GM12878 (cell line): ENCODE results near the gene CHPT1. TPM values are rescaled to one million over a fixed set of nuclear protein-coding genes. Genes with fewer than 3 reads are reported as not detected.

Experiments
- ATAC-seq: fragments of 200-7000 bp; cut with Tn5 transposase; 3 replicates; pipeline ENCODE4 v1.9.1; 2020; ENCODE audit warnings: mild to moderate bottlenecking, moderate library complexity
- BruUV-seq: library from RNA; stranded (reverse); fragments of 400-500 nt; replicated peaks from 2 replicates; lab custom pipeline; 2021; lab: Mats Ljungman, UMichigan
- CTCF ChIA-PET: fragments of 300-600 bp; sonication (Branson Sonifier 250); formaldehyde crosslinking; extraction: SDS; loops from one replicate; lab custom pipeline; 2021; ENCODE audit warnings: inconsistent platforms; lab: Yijun Ruan, JAX
- POLR2A ChIA-PET: fragments of 350-600 bp; formaldehyde crosslinking; extraction: SDS; loops from one replicate; lab custom pipeline; 2021; ENCODE audit warnings: inconsistent platforms; lab: Charles Lee
- RAD21 ChIA-PET: fragments of 300-600 bp; sonication (Branson Sonifier 250); formaldehyde crosslinking; loops from one replicate; lab custom pipeline; 2023; ENCODE audit warnings: antibody characterized with exemption; ENCODE audit not compliant: unreplicated experiment; lab: Charles Lee
- SMC1A ChIA-PET: fragments of 300-600 bp; sonication (Branson Sonifier 250); formaldehyde crosslinking; loops from one replicate; lab custom pipeline; 2023; ENCODE audit not compliant: unreplicated experiment, uncharacterized antibody; lab: Charles Lee
- DNase-seq: peaks from one replicate; pipeline ENCODE4 v3.0.0-alpha.2; 2011; ENCODE audit warnings: low read depth, low spot score
- FAIRE-seq: peaks from 3 replicates; lab custom pipeline; 2011; peaks lifted over from hg19 to GRCh38; lab: Jason Lieb, UNC
- H2AFZ ChIP-seq: 2 replicates; pipeline ENCODE4 v1.6.0; 2011; ENCODE audit warnings: low read depth, low read length, control low read depth; ENCODE audit not compliant: control insufficient read depth
- H3K27ac ChIP-seq: 2 replicates; pipeline ENCODE4 v1.5.1; 2011; ENCODE audit warnings: control low read depth; ENCODE audit not compliant: control insufficient read depth, insufficient read depth
- H3K27me3 ChIP-seq, 2 experiments: replicated peaks in 1 of 2; 2 replicates each; pipeline versions ENCODE4 v1.6.0 to v1.6.1; 2011; ENCODE audit warnings: low read length in 1 of 2; ENCODE audit not compliant: control insufficient read depth in 2 of 2, insufficient read depth in 2 of 2
- H3K36me3 ChIP-seq, 2 experiments: 2 replicates each; pipeline ENCODE4 v1.5.1; 2011; ENCODE audit warnings: low read length in 1 of 2; ENCODE audit not compliant: control insufficient read depth in 2 of 2, insufficient read depth in 2 of 2
- H3K4me1 ChIP-seq: 2 replicates; pipeline ENCODE4 v1.6.1; 2011; ENCODE audit warnings: mild to moderate bottlenecking, low read length, moderate library complexity, mixed read lengths; ENCODE audit not compliant: control insufficient read depth, insufficient read depth
- H3K4me2 ChIP-seq: 2 replicates; pipeline ENCODE4 v1.6.0; 2011; ENCODE audit warnings: control low read depth; ENCODE audit not compliant: control insufficient read depth, insufficient read depth
- H3K4me3 ChIP-seq: fragments of 200-600 bp; sonication (generic); 2 replicates; pipeline ENCODE4 v1.5.1; 2016
- H3K79me2 ChIP-seq: 2 replicates; pipeline ENCODE4 v1.6.0; 2011; ENCODE audit warnings: low read length; ENCODE audit not compliant: control insufficient read depth, insufficient read depth
- H3K9ac ChIP-seq: 2 replicates; pipeline ENCODE4 v1.8.0; 2011; ENCODE audit warnings: low read length, control low read depth, mixed read lengths; ENCODE audit not compliant: control insufficient read depth, insufficient read depth
- H3K9me3 ChIP-seq: replicated peaks from 3 replicates; pipeline ENCODE4 v1.5.1; 2011; ENCODE audit warnings: mild to moderate bottlenecking, low read length; ENCODE audit not compliant: control insufficient read depth, insufficient read depth
- H4K20me1 ChIP-seq: 2 replicates; pipeline ENCODE4 v1.6.0; 2011; ENCODE audit not compliant: control insufficient read depth, insufficient read depth
- ATF7 ChIP-seq: fragments of 450-650 bp; IDR thresholded peaks from 2 replicates; pipeline ENCODE4 v1.6.1; 2016; ENCODE audit warnings: low read depth, mild to moderate bottlenecking
- CHD1 ChIP-seq: IDR thresholded peaks from 2 replicates; pipeline ENCODE4 v1.6.1; 2012; ENCODE audit warnings: low read depth, low read length, improper control_type of control experiment
- EP300 ChIP-seq, 2 experiments: fragments of 150-350 bp in 1 of 2; IDR thresholded peaks; 2 replicates each; pipeline ENCODE4 v1.6.1; 2011 to 2012; ENCODE audit warnings: low read depth in 2 of 2, low read length in 2 of 2, borderline replicate concordance in 1 of 2, improper control_type of control experiment in 1 of 2, inconsistent platforms in 1 of 2; ENCODE audit not compliant: control insufficient read depth in 1 of 2
- FOXK2 ChIP-seq: fragments of 450-650 bp; IDR thresholded peaks from 2 replicates; pipeline ENCODE4 v1.6.1; 2017; ENCODE audit warnings: mild to moderate bottlenecking, moderate library complexity
- JUND ChIP-seq: IDR thresholded peaks from 2 replicates; pipeline ENCODE4 v1.6.1; 2012; ENCODE audit warnings: low read depth, mild to moderate bottlenecking, low read length, improper control_type of control experiment, moderate library complexity
- NFXL1 ChIP-seq: fragments of 450-650 bp; IDR thresholded peaks from 2 replicates; pipeline ENCODE4 v1.6.1; 2017; ENCODE audit warnings: antibody characterized with exemption, mild to moderate bottlenecking, borderline replicate concordance
- NRF1 ChIP-seq: conservative IDR thresholded peaks from 2 replicates; pipeline ENCODE4 v1.6.1; 2011; ENCODE audit warnings: mild to moderate bottlenecking, low read depth, low read length, improper control_type of control experiment
- POLR2A ChIP-seq: IDR thresholded peaks from 2 replicates; pipeline ENCODE4 v1.6.1; 2011; ENCODE audit warnings: low read depth, mild to moderate bottlenecking, low read length
- SREBF1 ChIP-seq: IDR thresholded peaks from 2 replicates; pipeline ENCODE4 v1.6.1; 2012; ENCODE audit warnings: mild to moderate bottlenecking, low read length
- YBX1 ChIP-seq: fragments of 450-650 bp; IDR thresholded peaks from 2 replicates; pipeline ENCODE4 v1.6.1; 2016; ENCODE audit warnings: antibody characterized with exemption
- ZNF217 ChIP-seq: fragments of 450-650 bp; IDR thresholded peaks from 2 replicates; pipeline ENCODE4 v1.6.1; 2017; ENCODE audit warnings: antibody characterized with exemption, mild to moderate bottlenecking
- WGBS: methylation state at CpG from one replicate; pipeline ENCODE4 v1.1.6; 2016; ENCODE audit warnings: low lambda C conversion rate; ENCODE audit not compliant: insufficient replicate concordance, insufficient coverage; ENCODE audit errors: missing lambda C conversion rate; 5-methylcytosine and 5-hydroxymethylcytosine counted together
- in situ Hi-C: fragments of 300-500 bp; cut with MboI; formaldehyde crosslinking; loops from 9 replicates; pipeline ENCODE4 v1.14.3; 2018; ENCODE audit warnings: mixed read lengths
- intact Hi-C: fragments of 100-400 bp; cut with micrococcal nuclease; formaldehyde crosslinking; loops from one replicate; pipeline ENCODE4 v1.14.2; 2022; ENCODE audit not compliant: unreplicated experiment
- polyA plus RNA-seq, 11 experiments: library from polyadenylated mRNA; depleted of rRNA in 4 of 11; unstranded in 6 of 11; stranded (reverse) in 5 of 11; fragments of >200 nt; fragmentation: Nextera tagmentation in 4 of 11; fragmentation: Illumina TruSeq in 1 of 11; extraction: Ambion mirVana in 4 of 11; extraction: Trizol in 1 of 11; gene quantifications; 1 replicate in 1 of 11; 2 replicates in 10 of 11; pipeline versions ENCODE4 v1.2.1 to v1.2.3, GENCODE V29; 2011 to 2016; ENCODE audit warnings: inconsistent platforms in 2 of 11, missing spikeins in 2 of 11, low read depth in 1 of 11
- total RNA-seq, 4 experiments: library from RNA; depleted of rRNA in 3 of 4; stranded (reverse); fragments of >200 nt in 3 of 4; fragmentation: Illumina TruSeq in 1 of 4; extraction: Trizol in 1 of 4; gene quantifications; 2 replicates each; pipeline versions ENCODE4 v1.2.1 to v1.2.3, GENCODE V29; 2013 to 2021
- TF ChIP-seq, protein P1 (sequence below): IDR thresholded peaks from 2 replicates; pipeline ENCODE4 v1.6.1; 2012; ENCODE audit warnings: improper control_type of control experiment, low read depth, low read length; ENCODE audit not compliant: insufficient replicate concordance
- TF ChIP-seq, protein P2 (sequence below): fragments of 450-650 bp; formaldehyde crosslinking; IDR thresholded peaks from 2 replicates; pipeline ENCODE4 v1.5.0; 2022; ENCODE audit warnings: mild to moderate bottlenecking, missing genetic modification characterization
- TF ChIP-seq, protein P3 (sequence below): IDR thresholded peaks from 2 replicates; pipeline ENCODE4 v1.6.1; 2011; ENCODE audit warnings: borderline replicate concordance, low read depth, mild to moderate bottlenecking, moderate library complexity, low read length; ENCODE audit not compliant: insufficient read depth, poor library complexity, severe bottlenecking

Gene CHPT1
- total and polyA plus RNA-seq, 10 of the 15 experiments (the other 5 are each of a cell fraction or from before 2014, with no cell fraction given), result 0.85 to 10.2 (median 3.9) TPM

DNA sequence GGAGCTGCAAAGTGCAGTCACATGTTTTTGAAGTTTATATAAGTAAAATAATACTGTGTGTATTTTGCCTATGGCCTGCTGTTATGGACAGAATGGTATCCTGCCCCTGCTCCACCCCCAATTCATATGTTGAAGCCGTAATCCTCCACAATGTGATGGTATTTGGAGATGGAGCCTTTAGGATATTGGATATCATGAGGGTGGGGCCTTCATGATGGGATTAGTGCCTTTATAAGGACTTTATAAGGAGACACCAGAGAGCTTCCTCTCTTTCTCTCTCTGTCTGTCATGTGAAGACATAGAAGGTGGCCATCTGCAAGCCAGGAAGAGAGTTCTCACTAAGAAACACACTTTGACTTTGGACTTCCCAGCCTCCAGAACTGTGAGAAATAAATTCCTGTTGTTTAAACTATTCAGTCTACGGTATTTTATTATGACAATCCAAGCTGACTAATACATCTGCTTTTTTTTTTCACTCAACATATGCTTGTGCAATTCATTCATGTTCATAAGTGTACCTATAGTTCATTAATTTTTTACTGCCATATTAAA is 3.1 kb upstream of the CHPT1 start:
- no peak for ATAC-seq
- POLR2A ChIA-PET, result no interaction called here
- intact Hi-C loops, result loop anchor here (10.0 kb wide), 1 partner anchor 120 kb away; no protein-coding TSS in a partner anchor
- WGBS, result 84% methylated on average over 2 of the region's 2 CpGs
- H3K27me3 ChIP-seq, result no peaks in the 10 kb centered on the region
- peaks cover 4% of the 10 kb centered on the region for H3K4me1 ChIP-seq
- no peak for DNase-seq
- H3K9ac ChIP-seq, result no peak overlapping the region
- no TSS peak for BruUV-seq
- no peak overlapping the region for H3K4me2 ChIP-seq
- no peak overlapping the region for H3K27ac ChIP-seq
- FAIRE-seq, result no peak
- no peak overlapping the region for H2AFZ ChIP-seq
- no peaks in the 10 kb centered on the region for H3K9me3 ChIP-seq
- in situ Hi-C loops, result no loop called here
- no peaks in the 10 kb centered on the region for H4K20me1 ChIP-seq
- no peak overlapping the region for H3K4me3 ChIP-seq
- no peaks in the 10 kb centered on the region for H3K36me3 ChIP-seq
- CTCF ChIA-PET, result interaction anchor here (0.7 to 1.4 kb wide), 2 partner anchors 12 to 173 kb away, joined by 3 read pairs; no protein-coding TSS in a partner anchor
- no peaks in the 10 kb centered on the region for H3K79me2 ChIP-seq
- SMC1A ChIA-PET, result interaction anchor here (0.9 to 1.1 kb wide), 2 partner anchors 20 to 146 kb away, joined by 3 to 5 read pairs; no protein-coding TSS in a partner anchor
- RAD21 ChIA-PET, result no interaction called here
- TF ChIP-seq NRF1 (no peak), EP300 (IDR thresholded peaks at IDR 0.05; ENCODE audit: borderline replicate concordance in 1 of 2, control insufficient read depth in 1 of 2, low read depth in 2 of 2, low read length in 2 of 2) (no peak), FOXK2 (no peak), ZNF217 (no peak), SREBF1 (no peak), YBX1 (no peak), CHD1 (no peak), NFXL1 (no peak), POLR2A (no peak), ATF7 (no peak), JUND (no peak)
- TF ChIP-seq, protein P1, sequence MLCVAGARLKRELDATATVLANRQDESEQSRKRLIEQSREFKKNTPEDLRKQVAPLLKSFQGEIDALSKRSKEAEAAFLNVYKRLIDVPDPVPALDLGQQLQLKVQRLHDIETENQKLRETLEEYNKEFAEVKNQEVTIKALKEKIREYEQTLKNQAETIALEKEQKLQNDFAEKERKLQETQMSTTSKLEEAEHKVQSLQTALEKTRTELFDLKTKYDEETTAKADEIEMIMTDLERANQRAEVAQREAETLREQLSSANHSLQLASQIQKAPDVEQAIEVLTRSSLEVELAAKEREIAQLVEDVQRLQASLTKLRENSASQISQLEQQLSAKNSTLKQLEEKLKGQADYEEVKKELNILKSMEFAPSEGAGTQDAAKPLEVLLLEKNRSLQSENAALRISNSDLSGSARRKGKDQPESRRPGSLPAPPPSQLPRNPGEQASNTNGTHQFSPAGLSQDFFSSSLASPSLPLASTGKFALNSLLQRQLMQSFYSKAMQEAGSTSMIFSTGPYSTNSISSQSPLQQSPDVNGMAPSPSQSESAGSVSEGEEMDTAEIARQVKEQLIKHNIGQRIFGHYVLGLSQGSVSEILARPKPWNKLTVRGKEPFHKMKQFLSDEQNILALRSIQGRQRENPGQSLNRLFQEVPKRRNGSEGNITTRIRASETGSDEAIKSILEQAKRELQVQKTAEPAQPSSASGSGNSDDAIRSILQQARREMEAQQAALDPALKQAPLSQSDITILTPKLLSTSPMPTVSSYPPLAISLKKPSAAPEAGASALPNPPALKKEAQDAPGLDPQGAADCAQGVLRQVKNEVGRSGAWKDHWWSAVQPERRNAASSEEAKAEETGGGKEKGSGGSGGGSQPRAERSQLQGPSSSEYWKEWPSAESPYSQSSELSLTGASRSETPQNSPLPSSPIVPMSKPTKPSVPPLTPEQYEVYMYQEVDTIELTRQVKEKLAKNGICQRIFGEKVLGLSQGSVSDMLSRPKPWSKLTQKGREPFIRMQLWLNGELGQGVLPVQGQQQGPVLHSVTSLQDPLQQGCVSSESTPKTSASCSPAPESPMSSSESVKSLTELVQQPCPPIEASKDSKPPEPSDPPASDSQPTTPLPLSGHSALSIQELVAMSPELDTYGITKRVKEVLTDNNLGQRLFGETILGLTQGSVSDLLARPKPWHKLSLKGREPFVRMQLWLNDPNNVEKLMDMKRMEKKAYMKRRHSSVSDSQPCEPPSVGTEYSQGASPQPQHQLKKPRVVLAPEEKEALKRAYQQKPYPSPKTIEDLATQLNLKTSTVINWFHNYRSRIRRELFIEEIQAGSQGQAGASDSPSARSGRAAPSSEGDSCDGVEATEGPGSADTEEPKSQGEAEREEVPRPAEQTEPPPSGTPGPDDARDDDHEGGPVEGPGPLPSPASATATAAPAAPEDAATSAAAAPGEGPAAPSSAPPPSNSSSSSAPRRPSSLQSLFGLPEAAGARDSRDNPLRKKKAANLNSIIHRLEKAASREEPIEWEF, result no peak
- TF ChIP-seq, protein P2, sequence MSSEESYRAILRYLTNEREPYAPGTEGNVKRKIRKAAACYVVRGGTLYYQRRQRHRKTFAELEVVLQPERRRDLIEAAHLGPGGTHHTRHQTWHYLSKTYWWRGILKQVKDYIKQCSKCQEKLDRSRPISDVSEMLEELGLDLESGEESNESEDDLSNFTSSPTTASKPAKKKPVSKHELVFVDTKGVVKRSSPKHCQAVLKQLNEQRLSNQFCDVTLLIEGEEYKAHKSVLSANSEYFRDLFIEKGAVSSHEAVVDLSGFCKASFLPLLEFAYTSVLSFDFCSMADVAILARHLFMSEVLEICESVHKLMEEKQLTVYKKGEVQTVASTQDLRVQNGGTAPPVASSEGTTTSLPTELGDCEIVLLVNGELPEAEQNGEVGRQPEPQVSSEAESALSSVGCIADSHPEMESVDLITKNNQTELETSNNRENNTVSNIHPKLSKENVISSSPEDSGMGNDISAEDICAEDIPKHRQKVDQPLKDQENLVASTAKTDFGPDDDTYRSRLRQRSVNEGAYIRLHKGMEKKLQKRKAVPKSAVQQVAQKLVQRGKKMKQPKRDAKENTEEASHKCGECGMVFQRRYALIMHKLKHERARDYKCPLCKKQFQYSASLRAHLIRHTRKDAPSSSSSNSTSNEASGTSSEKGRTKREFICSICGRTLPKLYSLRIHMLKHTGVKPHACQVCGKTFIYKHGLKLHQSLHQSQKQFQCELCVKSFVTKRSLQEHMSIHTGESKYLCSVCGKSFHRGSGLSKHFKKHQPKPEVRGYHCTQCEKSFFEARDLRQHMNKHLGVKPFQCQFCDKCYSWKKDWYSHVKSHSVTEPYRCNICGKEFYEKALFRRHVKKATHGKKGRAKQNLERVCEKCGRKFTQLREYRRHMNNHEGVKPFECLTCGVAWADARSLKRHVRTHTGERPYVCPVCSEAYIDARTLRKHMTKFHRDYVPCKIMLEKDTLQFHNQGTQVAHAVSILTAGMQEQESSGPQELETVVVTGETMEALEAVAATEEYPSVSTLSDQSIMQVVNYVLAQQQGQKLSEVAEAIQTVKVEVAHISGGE (CRISPR knock-in tag), result no peak
- TF ChIP-seq, protein P3, sequence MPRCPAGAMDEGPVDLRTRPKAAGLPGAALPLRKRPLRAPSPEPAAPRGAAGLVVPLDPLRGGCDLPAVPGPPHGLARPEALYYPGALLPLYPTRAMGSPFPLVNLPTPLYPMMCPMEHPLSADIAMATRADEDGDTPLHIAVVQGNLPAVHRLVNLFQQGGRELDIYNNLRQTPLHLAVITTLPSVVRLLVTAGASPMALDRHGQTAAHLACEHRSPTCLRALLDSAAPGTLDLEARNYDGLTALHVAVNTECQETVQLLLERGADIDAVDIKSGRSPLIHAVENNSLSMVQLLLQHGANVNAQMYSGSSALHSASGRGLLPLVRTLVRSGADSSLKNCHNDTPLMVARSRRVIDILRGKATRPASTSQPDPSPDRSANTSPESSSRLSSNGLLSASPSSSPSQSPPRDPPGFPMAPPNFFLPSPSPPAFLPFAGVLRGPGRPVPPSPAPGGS, result no peak
